NOMO-1 (cell line): ENCODE measurements around the gene ANGEL1.
A peak's percentile ranks its signal among the peaks of the same experiment; 100 is the strongest.

Experiments
- DNase-seq, 2 experiments: peaks; one replicate each; lab custom pipeline; 2025; ENCODE audit not compliant: unreplicated experiment in 2 of 2; lab: John Stamatoyannopoulos, UW

Gene ANGEL1

DNA sequence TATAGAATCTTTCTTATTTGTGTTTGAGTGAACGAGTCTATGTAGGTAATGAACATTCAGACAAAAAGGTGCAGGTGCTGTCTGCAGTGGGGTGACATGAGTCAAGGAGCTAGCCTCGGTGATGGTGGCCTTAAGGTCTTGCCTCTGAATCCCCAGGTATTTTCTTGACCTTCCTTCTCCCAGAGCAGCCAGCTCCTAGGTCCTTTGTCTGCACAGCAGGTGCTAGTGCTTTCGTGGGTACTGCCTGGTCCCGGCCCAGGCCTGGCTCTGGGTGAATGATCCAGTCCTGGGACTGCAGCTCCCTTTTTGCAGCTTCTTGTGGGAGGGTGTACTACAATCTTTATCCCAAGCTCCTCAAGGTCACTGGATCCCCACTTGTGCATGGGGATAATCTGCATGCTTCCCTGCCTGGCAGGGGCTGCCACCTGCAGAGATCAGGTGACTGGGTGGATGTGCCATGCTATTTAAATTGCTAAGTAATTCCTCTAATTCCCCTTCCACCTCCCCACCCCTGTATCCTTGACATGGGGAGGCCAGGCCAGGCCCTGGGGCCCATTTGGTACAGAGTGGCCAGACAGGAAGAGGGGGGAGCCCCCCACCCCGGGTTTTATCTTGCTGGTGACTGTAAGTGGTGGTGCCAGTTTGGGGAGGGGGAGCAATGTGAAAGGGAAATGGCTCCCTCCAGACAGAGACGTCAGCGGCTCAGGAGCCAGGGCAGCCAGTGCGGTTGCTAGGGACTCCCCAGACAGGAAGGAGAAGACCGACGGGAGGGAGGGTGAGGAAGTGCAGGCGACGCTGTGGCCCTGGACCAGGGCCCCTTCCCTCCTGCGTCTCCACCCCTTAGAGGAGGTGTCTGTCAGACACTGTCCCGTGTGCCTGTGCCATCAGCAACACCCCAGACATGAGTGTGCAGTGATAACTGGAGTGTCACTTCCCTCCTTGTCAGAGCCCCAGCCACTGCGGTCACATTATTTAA is 44.7 kb downstream of the ANGEL1 start:
- peak; percentile 95 to 97 for DNase-seq

DNA sequence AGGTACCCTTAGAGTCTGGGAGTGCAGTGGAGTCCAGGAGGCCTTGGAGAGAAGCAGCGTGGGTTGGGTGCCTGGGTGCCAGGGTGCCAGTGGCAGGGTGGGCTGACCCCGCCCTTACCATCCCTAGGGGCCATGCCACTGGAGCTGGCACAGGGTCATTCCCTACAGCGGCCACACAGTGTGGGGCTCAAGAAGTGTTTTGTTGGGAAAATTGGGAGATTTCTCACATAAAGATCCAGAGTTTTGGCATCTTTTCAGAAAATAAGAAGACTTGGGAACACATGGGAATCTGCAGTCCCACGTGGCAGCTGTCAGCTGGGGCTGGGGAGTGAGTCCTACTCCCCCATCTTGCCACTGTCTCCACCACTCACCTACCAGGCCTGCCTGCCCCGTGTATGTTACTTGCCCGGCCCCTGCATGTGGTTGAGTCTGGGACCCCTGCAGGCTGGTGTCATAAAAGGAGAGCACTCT is 47.2 kb downstream of the ANGEL1 start:
- no peak for DNase-seq

GRCh38 chr14:76763096-76764041 is 49.3 kb downstream of the ANGEL1 start:
- no peak for DNase-seq

DNA sequence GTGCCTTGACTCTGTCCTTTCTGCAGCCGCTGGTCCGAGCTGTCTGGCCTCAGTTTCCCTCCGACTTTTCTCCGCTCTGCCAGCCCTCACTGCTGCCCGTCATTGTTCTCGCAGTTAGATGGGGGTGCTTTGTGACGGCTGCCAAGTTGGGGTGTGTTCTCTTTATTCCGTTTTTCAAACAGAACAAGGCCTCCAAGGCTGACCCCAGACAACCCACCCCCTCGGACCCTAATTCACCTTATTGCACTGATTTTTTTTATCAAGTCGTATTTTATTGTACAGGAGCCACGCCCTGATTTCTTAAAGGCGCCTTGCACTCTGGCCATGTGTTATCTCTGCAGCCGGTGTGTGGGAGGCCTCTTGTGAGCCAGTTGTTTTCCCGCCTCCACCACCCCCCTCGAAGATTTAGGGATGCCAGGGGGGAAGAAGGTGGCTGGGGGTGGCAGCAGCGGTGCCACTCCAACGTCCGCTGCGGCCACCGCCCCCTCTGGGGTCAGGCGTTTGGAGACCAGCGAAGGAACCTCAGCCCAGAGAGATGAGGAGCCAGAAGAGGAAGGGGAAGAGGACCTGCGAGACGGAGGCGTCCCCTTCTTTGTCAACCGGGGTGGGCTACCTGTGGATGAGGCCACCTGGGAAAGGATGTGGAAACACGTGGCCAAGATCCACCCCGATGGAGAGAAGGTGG is 50.1 kb downstream of the ANGEL1 start:
- no peak for DNase-seq

- DNase-seq: no peak
These were observed 50.7 kb downstream of the ANGEL1 start for GRCh38 chr14:76761960-76762410.

DNA sequence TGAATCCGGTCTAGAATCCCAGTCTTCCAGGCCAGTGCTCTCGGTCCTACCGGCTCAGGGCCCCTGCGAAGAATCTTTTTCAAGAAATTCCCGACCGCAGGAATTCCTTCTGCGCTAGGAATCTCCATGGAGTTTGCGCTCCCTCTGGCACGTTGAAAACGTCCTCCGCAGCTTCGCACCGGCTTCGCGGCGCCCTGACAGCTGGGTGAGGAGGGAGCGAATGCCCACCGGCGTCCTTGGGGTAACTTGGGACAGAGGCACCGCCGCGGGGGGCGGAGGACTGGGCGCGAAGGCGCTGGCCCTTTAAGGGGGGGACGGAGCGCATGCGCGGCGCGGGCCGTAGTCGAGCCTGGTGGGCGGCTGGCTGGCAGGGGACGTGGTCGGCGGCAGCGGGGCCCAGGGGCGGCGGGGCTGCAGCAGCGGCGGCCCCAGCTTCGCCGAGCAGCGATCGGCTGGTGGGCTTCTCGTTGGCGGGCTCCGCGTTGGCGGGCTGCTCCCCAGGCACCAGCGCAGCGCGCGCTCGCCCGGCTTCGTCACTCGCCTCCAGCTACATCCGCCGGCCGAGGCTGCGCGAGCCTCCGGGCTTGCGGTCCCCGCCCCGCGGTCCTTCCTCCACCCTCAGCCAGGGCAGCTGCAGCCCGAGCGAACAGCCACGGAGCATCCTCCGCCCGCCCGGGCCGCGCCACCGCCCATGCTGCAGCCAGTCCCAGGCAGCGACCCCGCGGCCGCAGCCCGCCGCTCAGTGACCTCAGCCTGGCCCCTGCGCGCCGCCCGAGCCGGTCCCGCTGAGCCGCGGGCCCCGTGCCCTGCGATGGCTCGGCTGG is 51.3 kb downstream of the ANGEL1 start, which contains the start of gene VASH1:
TSS of gene VASH1 (plus strand) at position 333 of the 824 bp plus-strand sequence. CDS start 1,354 bp downstream, outside the sequence.
- peak; percentile 57 to 60 for DNase-seq

DNA sequence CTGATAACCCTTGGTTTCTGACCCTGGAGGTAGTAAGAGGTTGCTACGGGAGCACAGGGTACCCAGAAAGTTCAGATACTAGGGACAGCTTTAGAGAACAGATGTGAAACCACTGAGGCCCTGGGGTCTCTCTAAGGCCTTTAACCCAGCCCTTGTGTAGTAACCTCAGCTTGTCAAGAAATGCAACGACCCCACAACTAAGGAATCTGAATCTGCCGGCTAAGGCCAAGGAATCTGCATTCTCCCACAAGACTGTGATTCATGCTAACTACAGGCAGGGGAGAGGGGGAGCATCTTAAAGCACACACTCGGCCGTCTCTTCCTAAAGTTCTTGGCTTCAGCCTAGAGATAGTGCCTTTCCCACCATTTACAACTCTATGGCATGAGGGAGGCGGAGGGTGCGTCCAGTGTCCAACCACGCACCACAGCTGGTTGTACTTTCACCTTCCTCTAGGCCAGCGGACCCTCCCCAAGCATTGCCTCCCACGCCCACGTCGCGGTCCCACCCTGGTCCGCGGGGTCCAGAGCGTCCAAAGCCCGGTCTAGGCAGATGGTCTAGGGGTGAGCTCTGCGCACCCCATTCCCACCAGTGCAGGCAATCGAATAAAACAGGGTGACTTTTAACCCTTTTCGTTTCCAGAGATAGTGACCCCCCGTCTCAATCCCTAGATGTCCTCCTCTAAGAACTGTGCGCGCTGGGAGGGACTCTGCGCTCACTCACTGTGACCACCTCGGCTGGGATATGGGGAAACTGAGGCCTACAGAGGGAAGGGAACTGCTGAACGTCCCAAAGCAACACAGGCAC is 52.1 kb downstream of the ANGEL1 start:
- DNase-seq: no peak

- DNase-seq: no peak
These were observed 53.1 kb downstream of the ANGEL1 start for GRCh38 chr14:76759589-76759988.

- DNase-seq: no peak
These were observed 56.3 kb downstream of the ANGEL1 start for GRCh38 chr14:76756371-76756750.

DNA sequence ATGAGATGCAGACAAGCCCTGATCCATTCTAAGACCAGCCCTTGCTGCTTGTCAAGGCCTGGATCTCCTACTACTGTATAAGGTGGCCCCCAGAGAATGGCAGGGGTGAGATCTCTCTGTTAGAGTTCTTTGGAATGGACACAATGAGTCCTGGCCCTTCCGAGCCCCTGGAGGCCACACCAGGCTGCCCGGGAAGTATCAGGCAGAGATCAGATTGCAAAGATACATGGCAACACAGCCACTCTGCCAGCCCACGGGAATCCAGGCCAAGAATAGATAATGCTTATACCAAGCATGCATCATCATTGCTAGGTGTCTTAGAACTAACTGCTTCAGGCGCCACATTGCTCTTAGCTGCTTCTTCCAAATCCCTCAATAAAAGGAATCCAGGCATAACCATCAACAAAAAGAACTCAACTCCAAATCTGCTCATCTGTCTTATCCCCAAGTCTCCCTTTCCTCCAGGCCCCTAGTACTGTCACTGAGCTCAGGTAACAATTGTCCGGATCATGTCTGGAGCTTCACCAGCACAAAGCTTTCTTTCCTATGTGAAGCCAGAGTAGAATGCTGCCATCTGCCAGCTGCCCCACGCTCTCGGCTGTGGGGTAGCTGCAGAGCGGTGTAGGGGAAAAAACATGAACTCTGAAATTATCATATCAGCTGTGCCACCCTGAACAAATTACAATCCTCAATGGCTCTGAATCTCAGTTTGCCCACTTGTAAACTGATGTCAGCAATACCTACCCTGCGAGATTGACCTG is 56.9 kb downstream of the ANGEL1 start:
- no peak for DNase-seq

DNA sequence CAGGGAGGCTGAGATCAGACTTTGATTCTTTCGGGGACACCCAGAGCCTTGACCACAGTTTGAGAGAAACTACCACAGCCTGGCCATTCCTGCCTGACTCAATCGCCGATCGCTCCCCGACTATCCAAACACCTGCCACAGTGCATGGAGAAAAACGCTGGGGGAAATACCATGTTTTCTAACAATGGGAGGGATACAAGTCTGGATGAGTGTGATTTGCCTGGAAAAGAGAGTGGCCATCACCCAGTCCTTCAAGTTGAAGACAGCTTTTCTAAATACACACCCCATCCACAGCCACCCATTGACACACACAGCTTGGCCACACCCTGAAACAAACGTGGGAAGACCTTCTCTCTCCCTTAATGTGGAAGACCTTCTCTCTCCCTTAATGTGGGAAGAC is 58.1 kb downstream of the ANGEL1 start:
- DNase-seq: no peak

GRCh38 chr14:76753541-76754198 is 59.0 kb downstream of the ANGEL1 start:
- DNase-seq: peak in 1 of 2 experiments; percentile 45

DNA sequence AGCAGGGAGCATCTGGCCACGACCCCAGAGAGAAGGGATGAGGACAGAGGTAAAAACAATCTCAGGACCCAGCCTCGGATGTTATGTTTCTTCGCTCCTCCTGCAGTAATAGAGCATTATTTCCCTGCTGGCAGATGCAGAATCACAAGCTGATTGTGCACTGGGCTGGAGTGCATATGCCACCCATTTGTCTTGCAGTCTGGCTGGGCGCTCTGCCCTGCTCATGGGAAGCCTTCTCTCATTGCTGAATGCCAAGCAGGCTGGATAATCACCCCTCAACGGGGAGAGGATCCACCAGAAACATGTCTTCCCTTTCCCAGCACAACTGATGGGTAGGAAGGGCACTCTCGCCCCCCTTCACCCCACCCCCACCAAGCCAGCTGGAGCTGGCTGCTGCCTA is 59.9 kb downstream of the ANGEL1 start:
- no peak for DNase-seq

- peak; percentile 82 to 88 for DNase-seq
These were observed 69.7 kb downstream of the ANGEL1 start for GRCh38 chr14:76742966-76743365.

- DNase-seq: no peak
These were observed 70.5 kb downstream of the ANGEL1 start for GRCh38 chr14:76742185-76742584.

- no peak for DNase-seq
These were observed 71.6 kb downstream of the ANGEL1 start for GRCh38 chr14:76741074-76741473.
